ENCODE results near the gene SIN3A.
A peak's percentile ranks its signal among the peaks of the same experiment; 100 is the strongest.

Gene SIN3A

GRCh38 chr15:75371901-75372688 is 79.4 kb downstream of the SIN3A start:
- DNase-seq (ENCODE audit: low read depth): no peak

- DNase-seq (ENCODE audit: low read depth): no peak
Observed at GRCh38 chr15:75371486-75371885, 80.0 kb downstream of the SIN3A start.

GRCh38 chr15:75369897-75370581 is 81.5 kb downstream of the SIN3A start:
- DNase-seq (ENCODE audit: low read depth): no peak

- DNase-seq (ENCODE audit: low read depth): no peak
Observed at GRCh38 chr15:75368689-75369239, 82.7 kb downstream of the SIN3A start.

GRCh38 chr15:75367913-75368688 is 83.4 kb downstream of the SIN3A start, which contains the start of gene MAN2C1:
Gene MAN2C1, minus strand, starts transcription at chr15:75368607. Its CDS starts 24 bp downstream, at chr15:75368583.
- DNase-seq (ENCODE audit: low read depth): peak; percentile 97

- DNase-seq (ENCODE audit: low read depth): no peak
Observed at GRCh38 chr15:75367406-75367912, 84.0 kb downstream of the SIN3A start.

GRCh38 chr15:75367006-75367405 is 84.5 kb downstream of the SIN3A start:
- no peak for DNase-seq (ENCODE audit: low read depth)

GRCh38 chr15:75366163-75366562 is 85.3 kb downstream of the SIN3A start:
- DNase-seq (ENCODE audit: low read depth): no peak

- no peak for DNase-seq (ENCODE audit: low read depth)
Observed at GRCh38 chr15:75364881-75365280, 86.6 kb downstream of the SIN3A start.

- DNase-seq (ENCODE audit: low read depth): no peak
Observed at GRCh38 chr15:75363786-75364185, 87.7 kb downstream of the SIN3A start.

- DNase-seq (ENCODE audit: low read depth): no peak
Observed at GRCh38 chr15:75362642-75363249, 88.7 kb downstream of the SIN3A start.

GRCh38 chr15:75361989-75362641 is 89.4 kb downstream of the SIN3A start:
- DNase-seq (ENCODE audit: low read depth): no peak

GRCh38 chr15:75361361-75361988 is 90.0 kb downstream of the SIN3A start:
- no peak for DNase-seq (ENCODE audit: low read depth)

- no peak for DNase-seq (ENCODE audit: low read depth)
Observed at GRCh38 chr15:75360856-75361255, 90.6 kb downstream of the SIN3A start.

- no peak for DNase-seq (ENCODE audit: low read depth)
Observed at GRCh38 chr15:75360391-75360790, 91.1 kb downstream of the SIN3A start.

- no peak for DNase-seq (ENCODE audit: low read depth)
Observed at GRCh38 chr15:75359537-75360250, 91.8 kb downstream of the SIN3A start.

GRCh38 chr15:75358771-75359536 is 92.5 kb downstream of the SIN3A start:
- DNase-seq (ENCODE audit: low read depth): no peak

GRCh38 chr15:75357976-75358673 is 93.4 kb downstream of the SIN3A start:
- no peak for DNase-seq (ENCODE audit: low read depth)

GRCh38 chr15:75356517-75356916 is 95.0 kb downstream of the SIN3A start:
- DNase-seq (ENCODE audit: low read depth): no peak
